ENCODE results near the gene FOXP4. TPM values are rescaled to one million over a fixed set of nuclear protein-coding genes. Genes with fewer than 3 reads are reported as not detected.

Gene FOXP4
- total and polyA plus RNA-seq, 2 donors (not counting 1 experiment from before 2014, with no cell fraction given), result 0.81 to 1.8 TPM

GRCh38 chr6:41572613-41573012 is 26.4 kb downstream of the FOXP4 start:
- Histone ChIP-seq H2AFZ (ENCODE audit: low read length) (no peak overlapping the region), H3K4me1 (ENCODE audit: control insufficient read depth, extremely low read depth, insufficient read depth, low read length) (no peaks in the 10 kb centered on the region), H3K4me3 (replicated peaks in 1 of 4; ENCODE audit: control extremely low read depth in 1 of 4, insufficient read depth in 1 of 4, low read depth in 3 of 4, low read length in 4 of 4) (no peak overlapping the region), H3K9me3 (ENCODE audit: control insufficient read depth, insufficient read depth, low read depth, low read length) (no peaks in the 10 kb centered on the region), H3K27me3 (ENCODE audit: control insufficient read depth, insufficient read depth, low read length) (no peaks in the 10 kb centered on the region), H3K79me2 (ENCODE audit: control insufficient read depth, insufficient read depth, low read length) (no peaks in the 10 kb centered on the region), H3K4me2 (ENCODE audit: extremely low read depth, insufficient read depth, low read length) (no peak overlapping the region), H3K9ac (ENCODE audit: insufficient read depth, low read length) (no peak overlapping the region), H3K36me3 (ENCODE audit: control insufficient read depth, insufficient read depth, low read length) (no peaks in the 10 kb centered on the region), H4K20me1 (ENCODE audit: control insufficient read depth, extremely low read depth, insufficient read depth, low read length) (no peaks in the 10 kb centered on the region), H3K27ac (ENCODE audit: insufficient read depth, low read length) (no peak overlapping the region)
- DNase-seq (ENCODE audit: low read depth in 2 of 2), result no peak
- no peak for TF ChIP-seq CTCF (conservative IDR thresholded peaks at IDR 0.05 in 1 of 2, IDR thresholded peaks at IDR 0.05 in 1 of 2; ENCODE audit: low read depth in 1 of 2, low read length in 2 of 2)
- no peak for TF ChIP-seq EZH2 (IDR thresholded peaks at IDR 0.05; ENCODE audit: low read length, missing control alignments)

GRCh38 chr6:41573276-41573675 is 27.1 kb downstream of the FOXP4 start:
- H3K27ac ChIP-seq (ENCODE audit: insufficient read depth, low read length), result no peak overlapping the region
- no peaks in the 10 kb centered on the region for H3K36me3 ChIP-seq (ENCODE audit: control insufficient read depth, insufficient read depth, low read length)
- H2AFZ ChIP-seq (ENCODE audit: low read length), result no peak overlapping the region
- no peak overlapping the region for H3K4me2 ChIP-seq (ENCODE audit: extremely low read depth, insufficient read depth, low read length)
- H3K9me3 ChIP-seq (ENCODE audit: control insufficient read depth, insufficient read depth, low read depth, low read length), result no peaks in the 10 kb centered on the region
- no peaks in the 10 kb centered on the region for H3K27me3 ChIP-seq (ENCODE audit: control insufficient read depth, insufficient read depth, low read length)
- H3K9ac ChIP-seq (ENCODE audit: insufficient read depth, low read length), result no peak overlapping the region
- H3K4me1 ChIP-seq (ENCODE audit: control insufficient read depth, extremely low read depth, insufficient read depth, low read length), result peaks cover 6% of the 10 kb centered on the region
- no peaks in the 10 kb centered on the region for H3K79me2 ChIP-seq (ENCODE audit: control insufficient read depth, insufficient read depth, low read length)
- no peaks in the 10 kb centered on the region for H4K20me1 ChIP-seq (ENCODE audit: control insufficient read depth, extremely low read depth, insufficient read depth, low read length)
- no peak overlapping the region for H3K4me3 ChIP-seq (replicated peaks in 1 of 4; ENCODE audit: control extremely low read depth in 1 of 4, insufficient read depth in 1 of 4, low read depth in 3 of 4, low read length in 4 of 4)
- DNase-seq (ENCODE audit: low read depth in 2 of 2), result no peak
- no peak for TF ChIP-seq CTCF (conservative IDR thresholded peaks at IDR 0.05 in 1 of 2, IDR thresholded peaks at IDR 0.05 in 1 of 2; ENCODE audit: low read depth in 1 of 2, low read length in 2 of 2)
- no peak for TF ChIP-seq EZH2 (IDR thresholded peaks at IDR 0.05; ENCODE audit: low read length, missing control alignments)

- no peaks in the 10 kb centered on the region for H3K9me3 ChIP-seq (ENCODE audit: control insufficient read depth, insufficient read depth, low read depth, low read length)
- H3K4me1 ChIP-seq (ENCODE audit: control insufficient read depth, extremely low read depth, insufficient read depth, low read length), result peaks cover 10% of the 10 kb centered on the region
- H3K4me3 ChIP-seq (replicated peaks in 1 of 4; ENCODE audit: control extremely low read depth in 1 of 4, insufficient read depth in 1 of 4, low read depth in 3 of 4, low read length in 4 of 4), result no peak overlapping the region
- H3K4me2 ChIP-seq (ENCODE audit: extremely low read depth, insufficient read depth, low read length), result no peak overlapping the region
- no peak overlapping the region for H3K9ac ChIP-seq (ENCODE audit: insufficient read depth, low read length)
- H3K27ac ChIP-seq (ENCODE audit: insufficient read depth, low read length), result no peak overlapping the region
- DNase-seq (ENCODE audit: low read depth in 2 of 2), result no peak
- H3K79me2 ChIP-seq (ENCODE audit: control insufficient read depth, insufficient read depth, low read length), result no peaks in the 10 kb centered on the region
- no peak for TF ChIP-seq EZH2 (IDR thresholded peaks at IDR 0.05; ENCODE audit: low read length, missing control alignments)
- TF ChIP-seq CTCF (conservative IDR thresholded peaks at IDR 0.05 in 1 of 2, IDR thresholded peaks at IDR 0.05 in 1 of 2; ENCODE audit: low read depth in 1 of 2, low read length in 2 of 2), result no peak
- no peaks in the 10 kb centered on the region for H4K20me1 ChIP-seq (ENCODE audit: control insufficient read depth, extremely low read depth, insufficient read depth, low read length)
- H3K36me3 ChIP-seq (ENCODE audit: control insufficient read depth, insufficient read depth, low read length), result no peaks in the 10 kb centered on the region
- H2AFZ ChIP-seq (ENCODE audit: low read length), result no peak overlapping the region
- no peaks in the 10 kb centered on the region for H3K27me3 ChIP-seq (ENCODE audit: control insufficient read depth, insufficient read depth, low read length)
These were observed 27.8 kb downstream of the FOXP4 start for GRCh38 chr6:41573985-41574384.

Data from fibroblast of lung (primary cell).